IMR-90 (cell line): ENCODE measurements around the gene SLC50A1. TPM values are rescaled to one million over a fixed set of nuclear protein-coding genes. Genes with fewer than 3 reads are reported as not detected.

Experiments used
- ATAC-seq: fragments of 200-7000 bp; cut with Tn5 transposase; 2 replicates; pipeline ENCODE4 v1.9.1; 2020; ENCODE audit warnings: low read depth, mild to moderate bottlenecking, moderate library complexity
- BruUV-seq: library from RNA; stranded (reverse); fragments of 400-500 nt; replicated peaks from 2 replicates; lab custom pipeline; 2021; lab: Mats Ljungman, UMichigan
- CTCF ChIA-PET: fragments of 300-600 bp; formaldehyde crosslinking; extraction: SDS; loops from one replicate; lab custom pipeline; 2021; ENCODE audit warnings: antibody characterized with exemption; lab: Yijun Ruan, JAX
- POLR2A ChIA-PET: fragments of 300-600 bp; sonication (Branson Sonifier 250); formaldehyde crosslinking; loops from one replicate; lab custom pipeline; 2022; ENCODE audit warnings: antibody characterized with exemption; ENCODE audit not compliant: unreplicated experiment; lab: Charles Lee
- DNase-seq: peaks from one replicate; pipeline ENCODE4 v3.0.0; 2013
- H2AFZ ChIP-seq: replicated peaks from 2 replicates; pipeline ENCODE3; 2013; ENCODE audit warnings: low read length, mild to moderate bottlenecking; ENCODE audit not compliant: poor library complexity
- H2AK5ac ChIP-seq: 2 replicates; pipeline ENCODE4 v1.6.1; 2013; ENCODE audit warnings: low read depth, low read length, inconsistent platforms
- H2AK9ac ChIP-seq: replicated peaks from 2 replicates; pipeline ENCODE3; 2013; ENCODE audit warnings: mild to moderate bottlenecking, low read depth, low read length, moderate library complexity; ENCODE audit not compliant: poor library complexity
- H2BK120ac ChIP-seq: 2 replicates; pipeline ENCODE4 v1.6.1; 2013; ENCODE audit warnings: low read depth, low read length, inconsistent platforms
- H2BK15ac ChIP-seq: 3 replicates; pipeline ENCODE4 v1.6.1; 2013; ENCODE audit warnings: low read depth, low read length, inconsistent platforms
- H2BK20ac ChIP-seq: 2 replicates; pipeline ENCODE4 v1.6.1; 2013; ENCODE audit warnings: low read depth, mild to moderate bottlenecking, inconsistent platforms, low read length, moderate library complexity
- H2BK5ac ChIP-seq: 2 replicates; pipeline ENCODE4 v1.6.1; 2013; ENCODE audit warnings: mild to moderate bottlenecking, low read depth, low read length, inconsistent platforms; ENCODE audit not compliant: poor library complexity, severe bottlenecking
- H3K14ac ChIP-seq: replicated peaks from 2 replicates; pipeline ENCODE4 v1.6.1; 2013; ENCODE audit warnings: low read depth, low read length, inconsistent platforms
- H3K18ac ChIP-seq: 2 replicates; pipeline ENCODE4 v1.6.1; 2013; ENCODE audit warnings: low read depth, low read length, control low read depth
- H3K23ac ChIP-seq: 2 replicates; pipeline ENCODE4 v1.6.1; 2013; ENCODE audit warnings: low read depth, low read length, inconsistent platforms
- H3K27ac ChIP-seq: 2 replicates; pipeline ENCODE4 v1.5.1; 2013; ENCODE audit warnings: mild to moderate bottlenecking, control low read depth, low read length; ENCODE audit not compliant: insufficient read depth
- H3K27me3 ChIP-seq: 2 replicates; pipeline ENCODE4 v1.6.1; 2013; ENCODE audit warnings: low read length; ENCODE audit not compliant: control insufficient read depth, insufficient read depth
- H3K36me3 ChIP-seq: 2 replicates; pipeline ENCODE4 v1.6.1; 2013; ENCODE audit warnings: low read length, mixed read lengths; ENCODE audit not compliant: control insufficient read depth, insufficient read depth
- H3K4ac ChIP-seq: 2 replicates; pipeline ENCODE4 v1.6.1; 2013; ENCODE audit warnings: low read depth, low read length, inconsistent platforms
- H3K4me1 ChIP-seq: 2 replicates; pipeline ENCODE4 v1.6.1; 2013; ENCODE audit warnings: low read length, mixed read lengths; ENCODE audit not compliant: control insufficient read depth, insufficient read depth
- H3K4me2 ChIP-seq: 2 replicates; pipeline ENCODE4 v1.6.1; 2013; ENCODE audit warnings: low read depth, mild to moderate bottlenecking, control low read depth, low read length, moderate library complexity
- H3K4me3 ChIP-seq: 2 replicates; pipeline ENCODE4 v1.5.1; 2013; ENCODE audit warnings: low read depth, mild to moderate bottlenecking, control low read depth, low read length, moderate library complexity; ENCODE audit not compliant: insufficient read depth
- H3K56ac ChIP-seq: 2 replicates; pipeline ENCODE4 v1.6.1; 2013; ENCODE audit warnings: low read length, inconsistent platforms; ENCODE audit not compliant: insufficient read depth; ENCODE audit errors: extremely low read depth
- H3K79me1 ChIP-seq, 2 experiments: 2 replicates each; pipeline ENCODE4 v1.6.1; 2013; ENCODE audit warnings: low read length in 2 of 2, inconsistent platforms in 1 of 2, low read depth in 1 of 2
- H3K9ac ChIP-seq: 2 replicates; pipeline ENCODE4 v1.6.1; 2013; ENCODE audit warnings: low read depth, low read length, control low read depth
- H3K9me1 ChIP-seq: 2 replicates; pipeline ENCODE4 v1.6.1; 2013; ENCODE audit warnings: low read length, inconsistent platforms; ENCODE audit not compliant: insufficient read depth
- H3K9me3 ChIP-seq: 2 replicates; pipeline ENCODE4 v1.6.1; 2013; ENCODE audit warnings: low read length; ENCODE audit not compliant: control insufficient read depth, insufficient read depth
- H4K20me1 ChIP-seq: 2 replicates; pipeline ENCODE4 v1.6.1; 2013; ENCODE audit warnings: low read length, inconsistent platforms; ENCODE audit not compliant: insufficient read depth
- H4K5ac ChIP-seq: 2 replicates; pipeline ENCODE4 v1.6.1; 2013; ENCODE audit warnings: mild to moderate bottlenecking, low read depth, low read length, control low read depth
- H4K8ac ChIP-seq, 2 experiments: 2 replicates each; pipeline ENCODE4 v1.6.1; 2013; ENCODE audit warnings: low read depth in 2 of 2, low read length in 2 of 2, control low read depth in 1 of 2, inconsistent platforms in 1 of 2
- H4K91ac ChIP-seq: 2 replicates; pipeline ENCODE4 v1.6.1; 2013; ENCODE audit warnings: low read depth, low read length, inconsistent platforms; ENCODE audit not compliant: insufficient read depth
- BHLHE40 ChIP-seq: fragments of 150-350 bp; IDR thresholded peaks from 2 replicates; pipeline ENCODE4 v1.6.1; 2016; ENCODE audit warnings: mild to moderate bottlenecking, low read depth, low read length
- CEBPB ChIP-seq: IDR thresholded peaks from 2 replicates; pipeline ENCODE4 v1.6.1; 2012; ENCODE audit warnings: low read depth, low read length, improper control_type of control experiment
- CHD1 ChIP-seq: IDR thresholded peaks from 2 replicates; pipeline ENCODE4 v1.6.1; 2012; ENCODE audit warnings: low read depth, low read length, improper control_type of control experiment
- FOS ChIP-seq: fragments of 150-350 bp; IDR thresholded peaks from 2 replicates; pipeline ENCODE4 v1.6.1; 2016; ENCODE audit warnings: low read depth, low read length
- MAFK ChIP-seq: IDR thresholded peaks from 2 replicates; pipeline ENCODE4 v1.6.1; 2012; ENCODE audit warnings: low read depth, low read length, improper control_type of control experiment
- MAZ ChIP-seq: IDR thresholded peaks from 2 replicates; pipeline ENCODE4 v1.6.1; 2012; ENCODE audit warnings: low read depth, mild to moderate bottlenecking, low read length, improper control_type of control experiment, moderate library complexity, borderline replicate concordance
- MXI1 ChIP-seq: IDR thresholded peaks from 2 replicates; pipeline ENCODE4 v1.6.1; 2012; ENCODE audit warnings: low read depth, mild to moderate bottlenecking, low read length, moderate library complexity, borderline replicate concordance
- NFE2L2 ChIP-seq: fragments of 150-350 bp; IDR thresholded peaks from 2 replicates; pipeline ENCODE4 v1.6.1; 2016; ENCODE audit warnings: low read depth, mild to moderate bottlenecking, low read length
- POLR2A ChIP-seq: IDR thresholded peaks from 2 replicates; pipeline ENCODE4 v1.6.1; 2012; ENCODE audit warnings: mild to moderate bottlenecking, low read depth, low read length
- RAD21 ChIP-seq: IDR thresholded peaks from 2 replicates; pipeline ENCODE4 v1.6.1; 2012; ENCODE audit warnings: low read length, improper control_type of control experiment
- RCOR1 ChIP-seq: IDR thresholded peaks from 2 replicates; pipeline ENCODE4 v1.6.1; 2012; ENCODE audit warnings: mild to moderate bottlenecking, low read length, improper control_type of control experiment; ENCODE audit not compliant: insufficient replicate concordance
- RFX5 ChIP-seq: IDR thresholded peaks from 2 replicates; pipeline ENCODE4 v1.8.0; 2012; ENCODE audit warnings: low read depth, mild to moderate bottlenecking, low read length, moderate library complexity
- SMC3 ChIP-seq: fragments of 150-350 bp; IDR thresholded peaks from 2 replicates; pipeline ENCODE4 v1.6.1; 2016; ENCODE audit warnings: low read depth, mild to moderate bottlenecking, antibody characterized with exemption, low read length, moderate library complexity
- WGBS, 2 experiments: methylation state at CpG; one replicate each; pipeline versions ENCODE4 v1.1.5 to v1.1.7; 2013; ENCODE audit warnings: missing lambda C conversion rate in 2 of 2; ENCODE audit not compliant: insufficient read length in 1 of 2; ENCODE audit errors: extremely low coverage in 2 of 2; 5-methylcytosine and 5-hydroxymethylcytosine counted together
- dilution Hi-C: fragments of 300-500 bp; cut with HindIII; formaldehyde crosslinking; loops from one replicate; pipeline ENCODE4 v1.14.3; 2018; ENCODE audit warnings: low sequenced_read_pairs; ENCODE audit not compliant: unreplicated experiment
- in situ Hi-C: fragments of 300-500 bp; cut with MboI; formaldehyde crosslinking; loops from 3 replicates; pipeline ENCODE4 v1.14.3; 2019; ENCODE audit warnings: low sequenced_read_pairs, inconsistent platforms, mixed read lengths
- intact Hi-C: fragments of 100-400 bp; cut with micrococcal nuclease; formaldehyde crosslinking; loops from 2 replicates; pipeline ENCODE4 v1.10.0; 2022
- polyA plus RNA-seq, 3 experiments: library from polyadenylated mRNA; depleted of rRNA; stranded (reverse); fragments of >200 nt; gene quantifications; 2 replicates each; pipeline ENCODE4 v1.2.3, GENCODE V29; 2012; ENCODE audit warnings: low replicate concordance in 1 of 3
- total RNA-seq: library from RNA; depleted of rRNA; stranded (reverse); fragments of >200 nt; gene quantifications from 2 replicates; pipeline ENCODE4 v1.2.3, GENCODE V29; 2012
- TF ChIP-seq, protein P1 (sequence below): conservative IDR thresholded peaks from 2 replicates; pipeline ENCODE4 v1.5.1; 2012; ENCODE audit warnings: mild to moderate bottlenecking, low read depth, low read length, improper control_type of control experiment
- TF ChIP-seq, protein P2 (sequence below): fragments of 150-350 bp; IDR thresholded peaks from 2 replicates; pipeline ENCODE4 v1.6.1; 2017; ENCODE audit warnings: mild to moderate bottlenecking, antibody characterized with exemption, low read length, low read depth
- TF ChIP-seq, protein P3 (sequence below): fragments of 150-350 bp; IDR thresholded peaks from 2 replicates; pipeline ENCODE4 v1.6.1; 2016; ENCODE audit warnings: low read depth, mild to moderate bottlenecking, low read length, moderate library complexity, borderline replicate concordance

SLC50A1 gene
- total and polyA plus RNA-seq, 2 of the 4 experiments (the other 2 are of a cell fraction): 20.6 to 20.8 TPM

DNA sequence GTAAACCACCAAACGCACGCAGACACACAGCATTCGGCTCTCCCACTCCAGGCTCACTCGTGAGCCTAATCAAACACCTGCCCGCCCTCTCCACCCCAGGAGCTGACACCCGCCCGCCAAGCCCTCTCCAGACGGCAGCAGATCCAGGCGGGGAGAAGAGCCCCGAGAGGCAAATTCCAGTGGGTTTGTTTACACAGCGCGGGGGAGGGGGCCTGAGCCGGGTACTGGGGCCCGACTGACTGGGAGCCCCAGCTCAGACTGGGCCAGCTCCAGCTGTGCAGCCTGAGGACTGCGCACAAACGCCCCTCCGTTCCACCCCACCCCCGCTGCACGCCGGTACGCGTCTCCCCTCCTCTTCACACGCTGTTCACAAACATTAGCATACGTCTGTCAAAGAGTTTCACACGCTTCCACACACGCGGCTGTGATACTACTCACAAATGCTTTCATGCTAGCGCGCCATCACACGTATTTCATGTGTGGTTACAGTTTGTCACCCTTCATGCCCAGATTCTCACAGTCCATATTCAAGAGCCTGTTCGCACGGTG is 9.0 kb upstream of the SLC50A1 start:
- Histone ChIP-seq H3K23ac (peak overlapping the region; percentile 53; the same call in 1 of the 2 replicates), H2AK9ac (no peak overlapping the region), H3K4me2 (peak overlapping the region; percentile 94), H2BK15ac (no peak overlapping the region), H3K4ac (no peak overlapping the region), H3K14ac (no peak overlapping the region), H4K8ac (no peak overlapping the region), H4K5ac (no peak overlapping the region), H2BK120ac (no peak overlapping the region), H3K27me3 (peaks cover 47% of the 10 kb centered on the region), H4K20me1 (peaks cover 2% of the 10 kb centered on the region), H3K9me3 (no peaks in the 10 kb centered on the region), H3K9ac (no peak overlapping the region), H2AFZ (peak overlapping the region; percentile 68), H3K56ac (no peak overlapping the region), H2AK5ac (no peak overlapping the region), H3K9me1 (peaks cover 8% of the 10 kb centered on the region; the same call in 1 of the 2 replicates), H2BK5ac (no peak overlapping the region), H3K4me3 (peak overlapping the region; percentile 47; the same call in 1 of the 2 replicates), H3K36me3 (no peaks in the 10 kb centered on the region), H3K18ac (no peak overlapping the region), H4K91ac (no peak overlapping the region), H2BK20ac (no peak overlapping the region), H3K4me1 (peaks cover 22% of the 10 kb centered on the region), H3K27ac (no peak overlapping the region), H3K79me1 (no peaks in the 10 kb centered on the region)
- 6% methylated on average over 12 of the region's 32 CpGs; no CpG with 5 or more reads in 1 of the 2 experiments for WGBS, 2 experiments
- TF ChIP-seq SMC3: no peak
- no peak for TF ChIP-seq MXI1
- no peak for TF ChIP-seq BHLHE40
- no peak for TF ChIP-seq MAZ
- no peak for TF ChIP-seq CHD1
- TF ChIP-seq, protein P1, sequence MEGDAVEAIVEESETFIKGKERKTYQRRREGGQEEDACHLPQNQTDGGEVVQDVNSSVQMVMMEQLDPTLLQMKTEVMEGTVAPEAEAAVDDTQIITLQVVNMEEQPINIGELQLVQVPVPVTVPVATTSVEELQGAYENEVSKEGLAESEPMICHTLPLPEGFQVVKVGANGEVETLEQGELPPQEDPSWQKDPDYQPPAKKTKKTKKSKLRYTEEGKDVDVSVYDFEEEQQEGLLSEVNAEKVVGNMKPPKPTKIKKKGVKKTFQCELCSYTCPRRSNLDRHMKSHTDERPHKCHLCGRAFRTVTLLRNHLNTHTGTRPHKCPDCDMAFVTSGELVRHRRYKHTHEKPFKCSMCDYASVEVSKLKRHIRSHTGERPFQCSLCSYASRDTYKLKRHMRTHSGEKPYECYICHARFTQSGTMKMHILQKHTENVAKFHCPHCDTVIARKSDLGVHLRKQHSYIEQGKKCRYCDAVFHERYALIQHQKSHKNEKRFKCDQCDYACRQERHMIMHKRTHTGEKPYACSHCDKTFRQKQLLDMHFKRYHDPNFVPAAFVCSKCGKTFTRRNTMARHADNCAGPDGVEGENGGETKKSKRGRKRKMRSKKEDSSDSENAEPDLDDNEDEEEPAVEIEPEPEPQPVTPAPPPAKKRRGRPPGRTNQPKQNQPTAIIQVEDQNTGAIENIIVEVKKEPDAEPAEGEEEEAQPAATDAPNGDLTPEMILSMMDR: no peak
- no peak for TF ChIP-seq CEBPB
- TF ChIP-seq RFX5: no peak
- no peak for TF ChIP-seq MAFK
- no peak for TF ChIP-seq FOS
- TF ChIP-seq RCOR1: no peak
- no peak for TF ChIP-seq RAD21
- TF ChIP-seq NFE2L2: no peak
- TF ChIP-seq POLR2A: no peak
- TF ChIP-seq, protein P2, sequence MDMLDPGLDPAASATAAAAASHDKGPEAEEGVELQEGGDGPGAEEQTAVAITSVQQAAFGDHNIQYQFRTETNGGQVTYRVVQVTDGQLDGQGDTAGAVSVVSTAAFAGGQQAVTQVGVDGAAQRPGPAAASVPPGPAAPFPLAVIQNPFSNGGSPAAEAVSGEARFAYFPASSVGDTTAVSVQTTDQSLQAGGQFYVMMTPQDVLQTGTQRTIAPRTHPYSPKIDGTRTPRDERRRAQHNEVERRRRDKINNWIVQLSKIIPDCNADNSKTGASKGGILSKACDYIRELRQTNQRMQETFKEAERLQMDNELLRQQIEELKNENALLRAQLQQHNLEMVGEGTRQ: no peak
- TF ChIP-seq, protein P3, sequence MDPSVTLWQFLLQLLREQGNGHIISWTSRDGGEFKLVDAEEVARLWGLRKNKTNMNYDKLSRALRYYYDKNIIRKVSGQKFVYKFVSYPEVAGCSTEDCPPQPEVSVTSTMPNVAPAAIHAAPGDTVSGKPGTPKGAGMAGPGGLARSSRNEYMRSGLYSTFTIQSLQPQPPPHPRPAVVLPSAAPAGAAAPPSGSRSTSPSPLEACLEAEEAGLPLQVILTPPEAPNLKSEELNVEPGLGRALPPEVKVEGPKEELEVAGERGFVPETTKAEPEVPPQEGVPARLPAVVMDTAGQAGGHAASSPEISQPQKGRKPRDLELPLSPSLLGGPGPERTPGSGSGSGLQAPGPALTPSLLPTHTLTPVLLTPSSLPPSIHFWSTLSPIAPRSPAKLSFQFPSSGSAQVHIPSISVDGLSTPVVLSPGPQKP: no peak
- dilution Hi-C loops: no loop called here
- DNase-seq (peak; percentile 27), ATAC-seq (peak; percentile 18)
- ChIA-PET POLR2A (no interaction called here), CTCF (interaction anchor here (0.6 to 0.8 kb wide), 2 partner anchors 11 to 763 kb away, joined by 3 read pairs; no protein-coding TSS in a partner anchor)
- no TSS peak for BruUV-seq
- in situ Hi-C loops: no loop called here
- intact Hi-C loops: loop anchor here (5.0 kb wide), 1 partner anchor 34 kb away; no protein-coding TSS in a partner anchor
